ENCODE results near the gene ADGRL1.
"Not testable (repeated sequence)": the region's sequence is repeated elsewhere in the genome, so short reads cannot be mapped to it uniquely, and the experiment has no call there.

ADGRL1 gene

GRCh38 chr19:14217886-14218285, 11.9 kb upstream of the ADGRL1 start:
- DNase-seq = not testable (repeated sequence)

DNA sequence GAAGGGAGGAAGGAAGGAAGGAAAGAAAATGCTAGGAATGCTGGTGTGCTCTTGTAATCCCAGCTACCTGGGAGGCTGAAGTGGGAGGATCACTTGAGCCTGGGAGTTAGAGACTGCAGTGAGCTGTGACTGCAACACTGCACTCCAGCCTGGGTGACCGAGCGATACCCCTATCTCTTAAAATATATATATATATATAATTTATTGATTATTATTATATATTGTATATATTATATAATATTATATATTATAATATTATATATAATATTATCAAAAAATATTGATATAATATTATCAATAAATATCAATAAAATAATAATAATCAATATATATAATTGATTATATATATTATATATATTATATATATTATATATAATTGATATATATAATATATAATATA, 8.6 kb upstream of the ADGRL1 start:
- DNase-seq = no peak

GRCh38 chr19:14210182-14210581, 4.2 kb upstream of the ADGRL1 start:
- not testable (repeated sequence) for DNase-seq

DNA sequence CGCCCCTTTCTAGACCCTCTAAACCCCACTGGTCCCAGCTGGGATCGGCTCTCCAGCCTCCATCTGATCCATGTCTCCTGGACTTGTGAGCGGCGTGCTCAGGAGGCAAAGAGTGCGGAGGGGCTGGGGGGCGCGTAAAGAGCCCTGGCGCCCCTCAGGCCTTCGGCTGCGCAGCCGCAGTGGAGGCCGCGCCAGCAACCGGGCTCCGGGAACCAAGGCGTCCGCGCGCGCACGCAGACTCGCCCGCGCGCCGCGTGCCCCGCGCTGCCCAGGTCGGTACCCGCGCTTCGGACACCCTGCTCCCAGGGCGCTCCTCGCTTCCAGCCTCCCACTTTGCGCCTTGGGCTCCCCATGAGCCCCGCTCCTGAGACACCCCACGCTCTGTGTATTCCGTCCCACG, 3.4 kb upstream of the ADGRL1 start:
- DNase-seq = peak; percentile 19

DNA sequence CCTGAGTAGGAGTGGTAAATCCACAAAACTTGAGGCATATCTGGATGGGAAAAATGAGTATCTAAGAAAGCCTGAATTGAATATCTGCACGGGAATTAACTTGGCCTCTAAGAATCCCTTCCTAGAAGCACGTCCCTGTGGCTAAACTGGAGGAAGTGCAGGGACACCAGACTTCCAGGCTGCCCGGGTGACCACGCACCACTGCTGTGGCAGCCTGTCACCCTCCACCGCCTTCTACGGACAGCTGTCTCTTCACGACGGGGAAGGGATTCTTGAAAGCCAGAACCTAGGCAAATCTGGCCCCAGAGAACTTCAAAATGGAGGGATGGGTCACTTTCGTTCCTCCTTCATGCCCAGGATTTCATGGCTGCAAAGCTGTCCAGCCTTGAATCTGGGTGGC, 2.5 kb upstream of the ADGRL1 start:
- not testable (repeated sequence) for DNase-seq

DNA sequence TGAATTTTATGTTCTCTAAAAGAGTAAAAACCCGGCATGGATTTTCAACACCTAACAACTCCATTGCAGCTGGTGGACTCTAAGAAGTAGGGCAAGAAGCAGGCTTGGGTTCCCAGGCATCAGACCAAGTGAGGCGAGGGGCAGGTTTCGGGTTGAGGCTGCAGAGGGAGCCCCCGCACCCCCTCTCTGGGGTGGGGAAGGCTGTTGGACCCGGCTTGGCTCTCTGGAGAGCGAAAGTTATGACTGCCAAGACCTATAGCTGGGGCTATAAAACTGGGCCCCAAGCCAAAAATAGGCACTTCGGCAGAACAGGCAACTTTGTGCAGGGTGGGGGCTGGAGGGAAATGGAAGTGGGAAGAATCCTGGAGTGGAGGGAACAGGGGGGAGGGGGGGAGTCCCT, 1.8 kb upstream of the ADGRL1 start:
- peak; percentile 58 for DNase-seq

GRCh38 chr19:14206737-14207726, 1.1 kb upstream of the ADGRL1 start:
- DNase-seq = peak; percentile 97

- DNase-seq = not testable (repeated sequence)
Measured at GRCh38 chr19:14206308-14206707, 339 bp upstream of the ADGRL1 start.

DNA sequence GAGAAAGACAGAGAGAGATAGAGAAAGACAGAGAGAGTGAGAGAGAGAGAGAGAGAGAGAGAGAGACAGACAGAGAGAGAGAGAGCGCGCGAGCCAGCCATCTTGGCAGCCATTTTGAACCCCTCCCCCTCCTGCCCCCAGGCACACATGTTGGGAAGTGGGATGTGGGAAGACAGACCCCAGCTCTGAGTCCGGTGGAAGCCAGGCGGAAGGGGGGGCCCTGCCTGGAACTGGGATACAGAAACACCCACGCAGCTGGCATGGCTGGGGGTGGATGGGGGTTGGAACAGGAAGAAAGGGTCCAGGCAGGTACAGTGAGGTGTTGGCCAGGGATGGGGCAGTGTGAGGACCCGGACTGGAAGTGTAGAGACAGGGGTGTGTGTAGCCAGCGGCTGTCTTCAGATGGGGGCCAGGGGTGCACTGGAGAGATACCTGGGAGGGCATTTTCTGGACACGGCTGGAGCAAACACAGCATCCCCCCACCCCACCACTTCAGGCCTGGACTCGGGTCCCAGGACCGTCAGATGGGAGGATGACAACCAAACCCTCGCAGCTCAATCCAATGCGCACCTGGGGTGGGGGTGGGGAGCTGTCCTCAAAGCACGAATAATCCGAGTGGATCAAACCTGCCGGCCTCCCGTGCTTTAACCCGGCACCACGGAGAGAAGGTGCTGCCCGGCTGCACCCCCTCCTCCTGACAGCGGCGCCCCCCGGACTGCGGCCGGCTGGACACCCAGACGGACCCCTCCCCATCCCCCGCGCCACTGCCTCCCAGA, 1.1 kb downstream of the ADGRL1 start:
- DNase-seq = peak; percentile 5

DNA sequence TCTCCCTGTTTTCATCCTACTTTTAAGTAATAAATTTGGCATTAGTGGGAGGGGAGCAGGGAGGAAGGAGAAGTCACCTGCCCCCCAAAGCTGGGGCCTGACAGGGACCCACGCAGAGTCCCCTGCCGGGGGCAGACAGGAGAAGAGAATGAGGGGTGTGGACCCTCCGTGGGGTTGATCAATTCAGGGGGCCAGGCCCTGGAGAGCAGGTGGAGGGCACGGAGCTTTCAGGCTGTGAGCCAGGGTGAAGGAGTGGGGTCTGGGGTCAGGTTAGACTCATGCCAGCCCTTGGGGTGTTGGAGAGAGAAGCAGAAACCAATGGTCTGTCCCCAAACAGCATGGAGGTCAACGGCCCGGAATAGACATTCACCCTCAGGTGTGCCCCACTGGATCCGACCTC, 1.8 kb downstream of the ADGRL1 start:
- DNase-seq = not testable (repeated sequence)

GRCh38 chr19:14203788-14204187, 2.2 kb downstream of the ADGRL1 start:
- not testable (repeated sequence) for DNase-seq

- DNase-seq = no peak
Measured at GRCh38 chr19:14203177-14203576, 2.8 kb downstream of the ADGRL1 start.

DNA sequence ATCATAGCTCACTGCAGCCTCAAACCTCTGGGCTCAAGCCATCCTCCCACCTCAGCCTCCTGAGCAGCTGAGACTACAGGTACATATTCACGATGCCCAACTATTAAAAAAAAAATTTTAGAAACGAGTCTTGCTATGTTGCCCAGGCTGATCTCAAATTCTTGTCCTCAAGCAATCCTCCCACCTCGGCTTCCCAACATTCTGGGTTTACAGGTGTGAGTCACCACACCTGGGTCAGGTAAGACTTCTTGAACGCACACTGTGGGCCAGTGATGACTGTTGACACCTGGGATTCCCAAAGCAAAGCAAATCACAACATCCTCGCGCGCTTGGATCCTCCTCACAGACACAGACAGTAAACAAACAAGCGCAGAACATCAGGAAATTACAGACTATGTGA, 4.5 kb downstream of the ADGRL1 start:
- DNase-seq = not testable (repeated sequence)

GRCh38 chr19:14200147-14200841, 5.7 kb downstream of the ADGRL1 start:
- DNase-seq = not testable (repeated sequence)

- no peak for DNase-seq
Measured at GRCh38 chr19:14198384-14199376, 7.3 kb downstream of the ADGRL1 start.

DNA sequence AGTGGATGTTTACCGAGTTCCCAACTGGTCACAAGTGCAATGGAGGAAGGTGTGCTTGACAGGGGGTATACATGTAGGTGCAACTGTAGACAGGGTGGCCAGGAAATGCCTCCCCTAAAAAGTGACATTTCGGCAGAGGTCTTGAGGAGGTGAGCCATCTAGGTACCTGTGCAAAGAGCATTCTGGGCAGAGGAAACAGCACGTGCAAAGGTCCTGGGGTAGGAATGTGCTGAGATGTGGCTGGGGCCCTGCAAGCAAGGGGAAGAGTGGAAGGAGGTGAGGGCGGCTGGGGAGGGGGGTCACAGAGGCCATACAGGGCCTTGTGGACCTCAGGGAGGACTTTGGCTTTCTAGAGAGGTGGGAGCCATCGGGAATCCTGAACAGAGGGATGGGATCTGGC, 8.1 kb downstream of the ADGRL1 start:
- DNase-seq = no peak

GRCh38 chr19:14197288-14197687, 8.7 kb downstream of the ADGRL1 start:
- not testable (repeated sequence) for DNase-seq

DNA sequence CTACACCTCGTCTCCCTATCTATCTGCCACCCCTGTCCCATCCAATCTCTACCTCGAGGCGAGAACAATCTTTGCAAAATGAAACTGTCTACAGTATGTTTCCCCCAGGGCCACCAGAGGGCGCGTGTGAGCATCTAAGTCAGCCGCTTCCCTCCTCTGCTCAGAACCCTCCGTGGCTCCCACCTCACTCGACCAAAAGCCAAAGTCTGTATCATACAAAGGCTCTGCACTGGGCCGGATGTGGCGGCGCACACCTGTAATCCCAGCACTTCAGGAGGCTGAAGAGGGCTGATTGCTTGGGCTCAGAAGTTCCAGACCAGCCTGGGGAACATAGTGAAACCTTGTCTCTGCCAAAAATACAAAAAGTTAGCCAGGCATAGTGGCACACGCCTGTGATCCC, 9.9 kb downstream of the ADGRL1 start:
- DNase-seq = peak; percentile 32

- not testable (repeated sequence) for DNase-seq
Measured at GRCh38 chr19:14195216-14195615, 10.8 kb downstream of the ADGRL1 start.

DNA sequence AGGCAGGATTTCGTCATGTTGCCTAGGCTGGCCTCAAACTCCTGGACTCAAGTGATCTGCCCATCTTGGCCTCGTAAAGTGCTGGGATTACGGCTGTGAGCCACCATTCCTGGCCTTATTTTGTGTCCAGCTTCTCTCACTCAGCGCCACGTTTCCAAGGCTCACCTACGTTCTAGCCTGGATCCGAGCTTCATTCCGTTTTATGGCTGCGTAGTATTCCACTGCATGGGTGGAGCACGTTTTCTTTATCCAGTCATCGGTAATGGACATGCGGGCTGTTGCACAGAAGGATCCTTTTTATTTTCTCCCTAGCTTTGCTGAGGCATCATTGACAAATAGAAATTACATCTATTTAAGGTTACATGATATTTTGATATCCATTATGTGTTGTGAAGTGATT, 16.6 kb downstream of the ADGRL1 start:
- no peak for DNase-seq

- not testable (repeated sequence) for DNase-seq
Measured at GRCh38 chr19:14188086-14188485, 17.9 kb downstream of the ADGRL1 start.

DNA sequence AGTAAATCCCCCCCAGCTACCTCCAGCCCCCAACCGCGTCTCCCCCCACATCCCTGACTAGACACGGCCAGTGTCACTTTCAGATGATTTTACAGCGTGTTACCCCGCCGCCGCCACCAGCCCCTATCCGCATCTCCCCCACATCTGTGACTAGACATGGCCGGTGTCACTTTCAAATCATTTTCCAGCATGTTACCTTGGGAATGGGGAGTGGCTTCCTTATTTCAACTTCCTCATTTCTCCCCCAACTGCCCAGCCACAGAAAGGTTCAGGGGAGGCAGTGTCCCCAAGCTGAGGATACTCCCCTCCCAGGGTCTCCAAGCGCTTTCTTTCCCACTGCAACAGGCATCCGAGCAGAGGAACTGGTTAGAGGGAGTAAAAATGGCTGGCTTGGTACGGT, 18.4 kb downstream of the ADGRL1 start:
- no peak for DNase-seq
